Activated gamma-delta T cell treated with anti-CD3 and anti-CD28 coated beads, Interleukin-2, amount 50 U/mL, for 16 hours (primary cell): ENCODE measurements around the gene SNUPN.

Experiments
- DNase-seq: peaks from one replicate; pipeline ENCODE4 v3.0.0-alpha.2; 2020; ENCODE audit warnings: low read depth

Gene SNUPN

DNA sequence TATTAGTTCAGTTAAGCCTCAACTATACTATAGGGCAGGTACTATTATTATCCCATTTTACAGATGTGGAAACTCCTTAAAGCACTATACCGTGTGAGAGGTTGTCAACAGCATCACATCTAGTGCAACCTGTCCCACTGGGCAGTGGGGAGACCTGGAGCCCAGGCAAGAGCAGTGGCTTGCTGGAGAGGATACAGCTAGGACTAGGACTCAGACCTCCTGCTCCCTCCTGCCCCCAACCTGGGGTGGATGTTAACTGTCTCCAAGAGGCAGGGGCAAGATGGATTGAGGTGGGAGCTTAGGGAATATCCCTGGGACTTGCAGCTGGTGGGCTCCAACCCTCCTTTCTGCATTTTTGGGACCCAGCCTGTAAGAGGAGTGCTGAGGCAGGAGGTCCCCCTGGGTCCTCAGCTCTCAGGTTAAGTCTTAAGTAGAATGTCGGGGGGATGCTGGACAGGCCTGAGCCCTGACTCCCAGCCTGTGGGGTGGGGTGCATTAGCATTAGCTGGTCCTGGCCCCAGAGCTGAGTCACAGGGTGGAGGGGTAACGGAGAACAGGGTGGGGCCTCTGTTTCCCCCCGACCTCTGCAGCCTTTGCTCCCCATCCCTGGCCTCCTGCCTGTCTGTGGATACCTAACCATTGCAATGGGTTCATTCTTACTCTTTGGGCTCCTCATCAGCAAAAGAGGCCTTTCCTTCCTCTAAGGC lies 28.8 kb upstream of the SNUPN start:
- DNase-seq, result no peak

DNA sequence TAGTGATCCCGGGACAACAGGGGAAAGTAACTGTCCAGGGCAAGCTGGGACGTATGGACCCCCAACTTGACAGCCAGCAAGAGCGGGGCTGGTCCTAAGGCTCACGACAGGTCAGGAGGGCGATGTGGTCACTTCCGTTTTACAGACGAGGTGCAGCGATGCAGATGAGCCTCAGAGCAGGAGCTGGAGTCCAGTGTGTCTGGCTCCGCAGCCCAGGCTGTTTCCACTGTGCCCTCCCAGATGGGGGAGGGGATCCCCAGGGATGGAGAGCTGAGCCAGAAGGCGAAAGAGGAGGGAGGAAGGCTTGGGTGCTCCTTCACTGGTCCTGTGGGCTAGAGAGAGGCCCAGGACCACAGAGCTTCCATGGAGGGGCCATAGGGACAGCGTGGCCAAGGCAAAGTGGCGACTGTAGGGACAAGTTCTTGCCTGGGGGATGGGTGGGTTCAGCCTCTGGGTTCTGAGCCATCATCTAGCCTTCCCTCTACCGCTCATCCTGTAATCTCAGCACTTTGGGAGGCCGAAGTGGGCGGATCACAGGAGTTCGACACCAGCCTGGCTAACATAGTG lies 27.9 kb upstream of the SNUPN start:
- no peak for DNase-seq

DNA sequence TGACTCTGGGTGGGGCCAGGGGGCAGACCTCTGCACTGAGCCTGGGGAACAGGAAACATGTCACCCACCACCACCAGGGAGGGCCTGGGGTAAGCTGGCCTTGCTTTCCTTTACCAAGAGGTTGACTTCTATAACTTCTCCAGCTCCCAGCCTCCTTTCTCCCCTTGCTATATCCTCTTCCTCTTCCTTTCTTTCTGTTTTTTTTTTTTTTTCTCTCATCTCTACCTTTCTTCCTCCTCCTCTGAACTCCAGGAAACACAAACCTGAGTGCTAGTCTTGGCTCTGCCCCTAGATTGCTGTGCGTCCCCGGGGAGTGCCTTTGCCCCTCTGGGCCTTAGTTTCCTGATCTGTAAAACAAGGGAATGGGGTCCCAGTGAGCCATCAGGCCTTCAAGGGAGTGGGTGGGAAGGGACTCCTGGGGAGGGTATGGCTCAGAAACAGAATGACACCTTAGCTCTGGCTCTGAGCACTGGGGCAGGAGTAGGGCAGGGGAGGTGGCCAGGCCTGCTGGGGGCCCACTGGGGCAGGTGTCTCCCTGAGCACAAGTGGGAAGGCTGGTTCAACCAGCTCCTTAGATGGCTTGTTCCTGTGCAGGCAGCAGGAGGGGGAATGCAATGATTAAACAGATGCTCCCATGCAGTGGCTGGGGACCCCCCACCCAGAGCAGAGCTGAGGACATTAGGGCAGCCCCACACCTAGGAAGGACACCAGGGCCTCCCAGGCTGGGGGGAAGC lies 26.5 kb upstream of the SNUPN start:
- DNase-seq, result no peak

DNA sequence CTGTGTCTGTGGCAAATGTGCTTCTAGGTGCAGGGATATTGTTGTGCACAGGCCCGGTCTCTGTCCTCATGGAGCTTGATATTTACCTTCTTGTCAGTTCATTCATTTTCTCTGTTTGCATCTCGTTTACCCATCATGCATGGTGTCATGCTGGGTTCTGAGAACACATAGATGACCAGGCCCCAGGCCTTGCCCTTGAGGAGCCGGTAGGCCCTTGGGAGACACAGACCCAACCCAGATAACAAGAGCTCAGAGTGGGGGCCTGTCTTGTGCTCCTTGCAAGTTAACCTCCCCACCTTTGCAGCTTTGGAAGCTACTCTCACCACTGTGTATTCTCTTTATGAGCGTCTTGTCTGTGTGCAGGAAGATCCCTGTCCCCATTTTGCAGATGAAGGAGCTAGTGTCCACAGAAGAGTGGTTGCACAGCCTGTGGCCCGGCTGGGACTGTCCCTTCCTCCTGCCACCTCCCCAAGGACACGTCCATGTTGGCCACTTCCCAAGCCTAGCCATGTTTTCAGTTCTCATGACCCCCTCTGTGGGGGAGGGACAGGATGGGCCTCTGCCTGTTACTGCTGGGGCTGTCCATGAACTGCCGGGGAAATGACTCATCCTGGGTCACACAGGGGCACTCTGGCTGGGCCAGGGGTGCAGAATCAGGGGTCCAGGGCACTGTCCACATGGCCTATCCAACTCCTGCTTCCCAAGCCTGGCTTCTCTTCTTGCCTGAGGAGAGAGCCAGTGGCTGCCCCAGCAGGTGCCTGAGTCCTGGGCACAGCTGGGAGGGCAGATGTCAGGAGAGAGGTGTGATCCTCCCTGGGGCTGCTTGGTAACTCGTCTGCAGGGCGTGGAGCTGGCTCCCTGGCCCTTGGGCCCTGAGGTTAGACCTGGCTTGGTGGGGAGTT lies 25.6 kb upstream of the SNUPN start:
- no peak for DNase-seq

DNA sequence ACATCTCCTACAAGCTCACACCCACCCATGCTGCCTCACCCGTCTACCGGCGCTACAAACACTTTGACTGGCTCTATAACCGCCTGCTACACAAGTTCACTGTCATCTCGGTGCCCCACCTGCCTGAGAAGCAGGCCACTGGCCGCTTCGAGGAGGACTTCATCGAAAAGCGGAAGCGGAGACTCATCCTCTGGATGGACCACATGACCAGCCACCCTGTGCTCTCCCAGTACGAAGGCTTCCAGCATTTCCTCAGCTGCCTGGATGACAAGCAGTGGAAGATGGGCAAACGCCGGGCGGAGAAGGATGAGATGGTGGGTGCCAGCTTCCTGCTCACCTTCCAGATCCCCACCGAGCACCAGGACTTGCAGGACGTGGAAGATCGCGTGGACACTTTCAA lies 24.3 kb upstream of the SNUPN start:
- DNase-seq, result no peak

DNA sequence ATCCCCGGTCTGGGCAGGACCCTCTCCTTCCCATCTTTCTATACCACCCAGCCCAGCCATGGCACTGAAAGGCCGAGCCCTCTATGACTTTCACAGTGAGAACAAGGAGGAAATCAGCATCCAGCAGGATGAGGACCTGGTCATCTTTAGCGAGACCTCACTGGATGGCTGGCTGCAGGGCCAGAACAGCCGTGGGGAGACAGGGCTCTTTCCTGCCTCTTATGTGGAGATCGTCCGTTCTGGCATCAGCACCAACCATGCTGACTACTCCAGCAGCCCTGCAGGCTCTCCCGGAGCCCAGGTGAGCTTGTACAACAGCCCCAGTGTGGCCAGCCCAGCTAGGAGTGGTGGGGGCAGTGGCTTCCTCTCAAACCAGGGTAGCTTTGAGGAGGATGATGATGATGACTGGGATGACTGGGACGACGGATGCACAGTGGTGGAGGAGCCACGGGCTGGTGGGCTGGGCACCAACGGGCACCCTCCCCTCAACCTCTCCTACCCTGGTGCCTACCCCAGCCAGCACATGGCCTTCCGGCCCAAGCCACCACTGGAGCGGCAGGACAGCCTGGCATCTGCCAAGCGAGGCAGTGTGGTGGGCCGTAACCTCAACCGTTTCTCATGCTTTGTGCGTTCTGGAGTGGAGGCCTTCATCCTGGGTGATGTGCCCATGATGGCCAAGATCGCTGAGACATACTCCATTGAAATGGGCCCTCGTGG lies 23.7 kb upstream of the SNUPN start:
- DNase-seq, result no peak

DNA sequence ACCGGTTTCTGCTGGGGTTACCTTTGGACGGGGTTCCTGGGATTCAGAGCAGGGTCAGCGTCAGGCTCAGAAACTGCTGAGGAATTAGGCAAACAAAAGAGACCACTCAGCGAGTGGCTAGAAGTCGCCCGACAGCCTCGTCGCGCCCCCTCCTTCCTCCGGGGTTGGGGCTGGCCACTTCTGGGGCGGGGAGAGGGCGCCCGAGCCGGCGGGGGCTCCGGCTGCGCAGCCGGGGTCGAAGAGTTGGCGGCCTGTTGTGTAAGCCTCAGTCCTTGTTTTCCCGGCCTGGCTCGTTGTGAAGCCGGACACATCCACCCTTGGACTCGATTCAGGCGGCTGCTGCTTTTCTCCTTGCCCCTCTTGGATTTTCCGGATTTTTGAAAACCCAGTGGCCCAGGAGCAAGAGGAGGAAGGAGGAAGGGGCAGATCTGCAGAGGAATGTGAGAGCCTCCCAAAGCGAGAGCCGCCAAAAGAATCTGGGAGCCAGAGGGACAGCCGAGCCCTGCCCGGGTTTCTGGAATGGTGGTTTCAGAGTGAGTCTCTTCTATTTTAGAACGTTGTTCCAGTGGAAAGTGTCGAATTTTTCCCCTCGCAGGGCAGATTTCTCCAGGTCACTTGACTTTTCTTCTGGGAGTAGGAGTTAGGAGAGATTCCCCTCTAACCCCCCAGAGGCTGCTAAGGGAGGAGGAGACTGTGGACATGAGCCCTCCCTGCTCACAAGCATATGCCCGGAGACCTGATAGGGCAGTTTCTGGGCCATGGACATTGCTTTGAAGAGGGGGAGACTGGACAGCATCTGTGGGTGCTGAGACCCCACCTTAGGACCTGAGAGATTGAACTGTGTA lies 22.9 kb upstream of the SNUPN start:
- no peak for DNase-seq

DNA sequence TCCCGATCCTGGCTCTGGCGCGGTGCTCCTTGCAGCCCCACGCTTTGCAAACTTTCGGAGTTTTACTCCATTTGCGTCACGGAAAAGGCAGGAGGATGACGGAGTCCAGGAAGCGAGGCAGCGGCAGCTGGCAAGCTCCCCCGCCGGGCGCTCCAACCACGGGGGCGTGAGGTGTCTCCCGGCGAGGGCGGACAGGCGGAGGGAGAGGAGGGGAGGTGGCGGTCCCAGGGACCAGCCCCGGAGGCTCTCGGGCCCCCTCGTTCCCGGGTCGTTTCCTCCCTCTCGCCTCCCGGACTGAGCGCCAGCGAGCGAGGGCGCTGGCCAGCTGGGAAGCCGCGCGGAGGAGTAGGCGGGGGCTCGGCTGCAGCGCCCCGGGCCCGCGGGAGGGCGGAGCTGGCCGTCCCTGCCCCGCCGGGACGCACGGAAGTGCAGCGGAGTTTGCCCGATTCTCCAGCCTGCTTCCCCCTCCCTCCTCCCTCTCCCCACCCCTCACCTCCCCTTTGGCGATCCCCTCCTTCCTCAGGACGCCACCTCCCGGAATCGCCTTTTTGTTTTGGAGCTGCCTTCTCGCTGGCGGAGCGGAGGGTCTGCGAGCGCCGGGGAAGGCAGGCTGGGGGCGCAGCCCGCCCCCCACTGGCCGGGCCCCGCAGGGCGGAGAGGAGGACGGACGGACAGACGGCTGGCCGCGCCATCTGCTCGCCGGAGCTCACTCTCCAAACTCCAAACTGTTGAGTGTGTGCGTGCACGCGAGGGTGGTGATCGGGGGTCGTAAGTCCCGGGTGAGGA lies 22.0 kb upstream of the SNUPN start, which contains the start of gene SNX33:
TSS of gene SNX33 (plus strand) at position 543 of the 786 bp plus-strand sequence. CDS start 1,191 bp downstream, outside the sequence.
- peak; percentile 29 for DNase-seq

DNA sequence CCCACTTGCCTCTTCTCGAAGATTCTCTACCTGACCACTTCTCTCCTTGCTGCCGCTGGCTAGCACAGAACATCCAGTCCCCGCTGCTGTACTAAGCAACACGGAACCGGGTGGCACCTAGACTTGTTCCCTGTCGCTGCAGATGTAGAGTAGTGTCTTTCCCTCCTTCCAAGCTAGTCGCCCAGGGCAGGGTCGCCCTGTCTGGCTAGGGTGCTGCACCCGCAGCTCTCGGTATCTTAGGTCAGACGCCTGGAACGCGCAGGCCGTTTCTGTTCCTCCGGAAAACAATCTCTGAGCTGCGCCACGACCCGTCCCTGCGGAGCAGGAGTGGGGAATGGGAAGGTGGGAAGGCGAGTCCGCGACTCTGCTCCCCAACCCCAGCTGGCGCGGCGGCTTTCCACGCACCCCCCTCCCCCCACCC lies 21.4 kb upstream of the SNUPN start:
- DNase-seq, result no peak

DNA sequence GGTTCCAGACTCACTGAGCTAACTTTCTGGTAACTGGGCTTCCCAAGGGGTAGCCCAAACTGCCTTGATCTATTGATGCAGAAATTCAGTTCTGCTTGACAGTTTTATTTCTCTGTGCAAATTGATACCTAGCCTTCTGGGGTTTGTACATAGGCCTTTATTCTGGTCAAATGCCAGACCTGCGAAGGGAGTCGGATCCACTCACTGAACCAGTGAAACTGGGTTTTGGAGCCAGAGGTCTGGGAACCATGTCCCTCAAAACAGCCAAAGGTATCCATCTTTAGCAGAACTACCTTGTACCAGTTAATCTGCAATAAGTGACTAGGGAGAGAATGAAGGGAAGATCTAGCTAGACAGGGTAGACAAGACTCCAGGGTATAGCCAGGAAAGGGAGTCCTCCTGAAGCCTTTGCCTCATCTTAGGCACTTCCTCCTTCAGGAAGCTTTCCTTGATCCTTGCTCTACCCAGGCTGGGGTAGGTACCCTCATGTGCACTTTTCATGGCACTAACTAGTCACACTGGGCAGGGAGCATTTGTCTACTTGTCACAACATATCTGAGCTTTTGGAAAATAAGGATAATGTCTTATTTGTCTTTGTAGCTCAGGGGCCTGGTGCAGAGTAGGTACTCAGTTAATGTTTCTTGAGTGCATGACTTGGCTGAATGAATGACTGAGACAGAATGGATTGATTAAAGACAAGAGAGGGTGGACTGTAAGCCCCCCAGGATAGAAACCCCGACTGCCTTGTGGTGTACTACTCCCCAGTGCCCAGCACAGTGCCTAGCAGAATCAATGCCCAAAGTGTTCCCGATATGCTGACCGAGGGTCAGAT lies 20.8 kb upstream of the SNUPN start:
- DNase-seq, result no peak

DNA sequence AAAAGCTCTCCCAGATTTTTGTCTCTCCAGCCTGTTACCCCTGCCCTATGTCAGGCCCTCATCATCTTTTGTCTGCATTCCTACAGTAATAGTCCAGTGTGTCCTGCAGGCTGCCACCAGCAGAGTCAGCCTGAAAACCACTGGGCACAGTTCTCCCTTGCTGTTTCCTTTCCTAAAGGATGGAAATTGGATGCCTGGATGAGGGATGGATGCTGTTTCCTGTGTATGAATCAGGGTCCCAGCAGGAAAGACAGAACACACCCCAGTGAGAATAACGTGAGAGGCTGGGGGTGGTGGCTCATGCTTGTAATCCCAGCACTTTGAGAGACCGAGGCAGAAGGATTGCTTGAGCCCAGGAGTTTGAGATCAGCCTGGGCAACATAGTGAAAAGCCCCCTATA lies 18.9 kb upstream of the SNUPN start:
- no peak for DNase-seq

DNA sequence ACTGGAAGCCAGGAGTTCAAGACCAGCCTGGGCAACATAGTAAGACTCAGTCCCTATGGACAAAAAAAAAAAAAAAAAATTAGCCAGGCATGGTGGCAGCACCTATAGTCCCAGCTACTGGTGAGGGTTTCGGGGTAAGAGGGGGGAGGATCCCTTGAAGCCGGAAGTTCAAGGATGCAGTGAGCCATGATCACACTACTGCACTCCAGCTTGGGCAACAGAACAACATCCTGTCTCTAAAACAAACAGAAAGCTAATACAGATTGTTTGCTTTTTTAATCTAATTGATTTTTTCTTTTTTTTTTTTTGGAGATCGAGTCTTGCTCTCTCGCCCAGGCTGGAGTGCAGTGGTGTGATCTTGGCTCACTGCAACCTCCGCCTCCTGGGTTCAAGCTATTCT lies 16.1 kb upstream of the SNUPN start:
- no peak for DNase-seq

DNA sequence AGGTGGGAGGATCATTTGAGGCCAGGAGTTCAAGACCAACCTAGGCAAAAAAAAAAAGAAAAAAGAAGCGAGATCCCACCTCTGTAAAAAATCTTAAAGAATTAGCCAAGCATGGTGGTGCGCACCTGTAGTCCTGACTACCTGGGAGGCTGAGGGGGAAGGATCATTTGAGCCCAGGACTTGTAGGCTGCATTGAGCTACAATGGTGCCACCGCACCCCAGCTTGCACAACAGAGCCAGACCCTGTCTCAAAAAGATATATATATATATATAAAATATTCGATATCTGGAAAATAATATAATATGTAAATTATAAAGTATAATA lies 15.6 kb upstream of the SNUPN start:
- no peak for DNase-seq

DNA sequence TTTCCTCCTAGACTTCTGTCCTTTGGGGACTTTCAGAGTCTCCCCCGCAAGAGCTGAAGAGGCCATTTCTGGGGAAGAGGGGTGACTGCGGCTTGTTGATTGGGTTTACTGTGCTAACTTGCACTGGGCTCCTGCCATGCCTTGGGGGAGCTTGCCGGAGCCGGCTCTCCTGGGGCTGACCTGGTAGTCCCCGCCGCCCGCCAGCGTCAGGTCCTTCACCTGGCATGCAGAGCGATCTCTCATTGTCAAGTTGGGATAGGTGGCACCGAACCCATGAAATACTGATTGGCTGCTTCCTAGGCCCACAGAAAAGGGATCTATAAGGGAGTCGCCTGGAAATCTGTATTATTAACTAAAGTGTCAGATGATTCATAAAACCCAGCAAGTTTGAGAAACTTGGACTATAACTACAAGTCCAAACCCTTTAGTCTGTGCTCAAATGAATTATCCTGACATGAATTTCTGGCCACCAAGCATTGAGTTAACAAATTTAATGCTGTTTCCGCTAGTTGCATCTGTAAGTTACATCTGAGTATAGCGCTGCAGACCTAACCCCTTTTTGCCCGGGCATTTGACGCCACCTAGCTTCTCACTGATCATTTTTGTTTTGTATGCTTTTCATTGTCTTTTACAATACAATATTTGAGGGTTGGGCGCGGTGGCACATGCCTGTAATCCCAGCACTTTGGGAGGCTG lies 15.1 kb upstream of the SNUPN start:
- peak; percentile 14 for DNase-seq

DNA sequence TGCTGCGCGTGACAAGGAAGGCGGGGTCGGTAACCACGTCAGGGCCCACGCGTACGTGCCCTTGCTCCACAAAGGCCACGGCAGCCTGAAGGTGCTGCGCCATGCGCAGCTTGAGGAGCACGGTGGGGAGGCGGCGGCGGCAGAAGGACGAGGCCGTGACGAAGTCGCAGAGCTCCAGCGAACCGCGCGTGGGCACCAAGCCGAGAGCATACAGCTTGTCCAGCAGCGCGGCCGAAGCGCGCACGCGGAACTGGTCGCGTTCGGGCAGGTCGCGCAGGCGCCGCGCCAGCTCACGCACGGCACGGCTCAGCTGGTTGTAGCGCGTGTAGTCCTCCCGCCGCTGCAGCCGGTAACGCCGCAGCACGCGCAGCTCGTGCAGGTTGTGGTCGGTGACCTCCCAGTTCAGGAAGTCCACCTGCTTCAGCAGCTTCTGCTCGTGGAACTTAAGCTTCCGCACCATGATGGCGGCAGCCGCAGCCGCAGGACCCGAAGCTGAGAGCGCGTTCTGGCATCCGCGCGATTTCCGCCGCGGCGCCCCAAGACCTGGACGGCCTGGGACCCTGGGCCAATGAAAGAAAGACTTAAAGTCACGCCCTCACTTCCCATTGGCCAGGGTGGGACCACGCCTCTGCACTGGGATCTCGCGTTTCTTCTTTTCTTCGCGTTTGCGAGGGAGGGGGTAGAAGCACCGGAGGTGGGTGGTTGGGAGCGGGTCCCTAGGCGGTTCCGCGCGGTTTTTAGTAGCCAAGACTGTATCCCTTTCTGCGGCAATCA lies 14.4 kb upstream of the SNUPN start, which contains the start of gene IMP3:
TSS of gene IMP3 (minus strand) at position 516 of the 774 bp plus-strand sequence. CDS start at position 460, 56 bp downstream.
- peak; percentile 89 for DNase-seq

DNA sequence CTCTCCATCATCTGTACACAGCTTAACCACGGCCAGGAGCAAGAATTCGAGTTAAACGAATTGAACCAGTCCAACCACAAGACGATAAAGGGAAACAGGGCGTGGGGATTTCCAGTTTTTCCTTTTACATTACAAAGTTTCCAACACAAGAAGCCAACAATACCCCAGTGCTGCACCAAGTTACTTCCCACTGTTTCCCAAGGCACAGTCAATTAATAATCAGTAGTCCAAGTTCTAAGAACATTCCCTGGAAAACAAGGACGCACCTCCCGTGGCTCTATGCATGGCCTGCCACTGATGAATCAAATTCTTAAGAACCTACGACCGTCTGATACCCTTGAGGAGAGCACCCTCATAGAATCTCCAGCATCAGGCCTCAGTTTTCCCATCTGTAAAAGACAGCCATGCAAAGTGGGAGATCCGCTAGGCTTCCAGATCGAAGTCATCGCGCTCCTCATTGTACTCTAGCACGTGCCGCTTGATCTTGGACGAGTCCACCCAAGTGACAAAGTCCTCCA lies 13.7 kb upstream of the SNUPN start:
- no peak for DNase-seq
